ENCODE measurements around the gene GINS3.

Gene GINS3

DNA sequence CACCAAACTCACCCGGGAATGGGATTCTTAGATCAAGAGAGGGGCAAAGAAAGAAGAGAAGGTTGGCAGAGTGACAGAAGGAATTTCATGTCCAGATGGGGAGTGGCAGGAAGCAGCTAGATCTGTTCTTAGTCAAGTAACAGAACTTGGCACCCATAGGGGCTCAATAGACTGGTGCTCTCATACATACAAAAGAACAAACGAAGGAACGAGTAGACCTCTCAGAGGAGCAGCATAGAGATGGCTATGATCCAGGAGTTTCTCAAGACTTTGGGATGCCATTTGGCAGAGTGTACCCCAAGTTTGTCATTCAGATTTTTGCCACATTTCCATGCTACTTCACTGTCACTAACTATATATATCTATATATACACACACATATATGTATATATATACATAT is 47.9 kb downstream of the GINS3 start:
- TF ChIP-seq CTCF (IDR thresholded peaks at IDR 0.05), result no peak

GRCh38 chr16:58442547-58442946 is 50.3 kb downstream of the GINS3 start:
- no peak for TF ChIP-seq CTCF (IDR thresholded peaks at IDR 0.05)

GRCh38 chr16:58443783-58444182 is 51.5 kb downstream of the GINS3 start:
- no peak for TF ChIP-seq CTCF (IDR thresholded peaks at IDR 0.05)

DNA sequence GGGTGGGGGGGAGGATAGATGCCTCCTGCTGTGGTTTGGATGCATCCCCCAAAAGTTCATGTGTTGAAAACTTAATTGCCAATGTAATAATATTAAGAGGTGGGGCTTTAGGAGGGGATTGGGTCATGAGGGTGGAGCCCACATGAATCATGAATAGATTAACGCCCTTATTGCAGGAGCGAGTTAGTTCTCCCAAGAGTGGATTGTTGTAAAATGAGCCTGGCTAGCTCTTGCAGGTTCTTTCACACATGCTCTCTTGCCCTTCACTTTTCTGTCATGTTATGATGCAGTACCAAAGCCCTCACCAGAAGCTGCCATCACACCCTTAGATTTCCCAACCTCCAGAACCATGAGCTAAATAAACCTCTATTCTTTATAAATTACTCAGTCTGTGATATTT is 52.0 kb downstream of the GINS3 start:
- TF ChIP-seq CTCF (IDR thresholded peaks at IDR 0.05), result no peak

DNA sequence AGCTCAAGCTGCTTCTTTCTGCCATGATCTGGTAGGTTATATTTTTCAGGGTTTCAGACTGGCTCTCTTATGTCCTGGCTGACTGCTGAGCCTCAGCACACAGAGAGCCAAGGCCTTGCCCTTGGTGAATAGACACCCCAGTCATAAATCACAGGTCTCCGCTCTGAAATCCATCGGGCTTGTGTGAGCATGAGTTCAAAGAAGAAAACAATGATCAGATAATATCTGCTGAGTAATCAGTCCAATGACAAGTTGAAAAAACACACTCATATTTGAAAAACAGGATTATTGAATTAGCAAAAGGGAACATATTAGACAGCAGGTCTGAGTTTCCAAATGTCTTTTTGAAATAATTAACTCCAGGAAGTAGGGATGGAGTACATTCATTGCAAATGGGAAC is 56.6 kb downstream of the GINS3 start:
- TF ChIP-seq CTCF (IDR thresholded peaks at IDR 0.05), result no peak

DNA sequence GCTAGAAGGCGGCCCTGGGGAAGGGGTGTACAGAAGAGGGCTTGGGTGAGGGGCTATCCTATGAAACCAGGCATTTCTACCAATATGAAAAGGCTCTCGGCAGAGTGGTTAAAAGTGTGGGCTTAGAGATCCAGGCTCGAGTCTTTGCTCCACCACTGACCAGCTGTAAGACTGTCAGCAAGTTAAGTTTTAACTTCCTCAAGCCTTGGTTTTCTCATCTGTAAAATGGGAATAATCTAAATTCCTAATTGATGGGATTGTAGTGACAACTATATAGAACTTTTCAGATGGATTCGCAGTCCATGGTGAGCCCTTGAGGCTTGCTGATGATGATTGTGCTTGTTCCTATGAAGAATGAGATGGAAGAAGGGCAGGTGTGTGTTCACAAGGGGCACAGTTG is 57.0 kb downstream of the GINS3 start:
- TF ChIP-seq CTCF (IDR thresholded peaks at IDR 0.05), result no peak

GRCh38 chr16:58449768-58450167 is 57.5 kb downstream of the GINS3 start:
- TF ChIP-seq CTCF (IDR thresholded peaks at IDR 0.05), result no peak

- TF ChIP-seq CTCF (IDR thresholded peaks at IDR 0.05), result no peak
Observed at GRCh38 chr16:58450590-58450989, 58.3 kb downstream of the GINS3 start.

Measured in LNCAP (cell line).